ENCODE measurements around the gene NDUFS7. TPM values are rescaled to one million over a fixed set of nuclear protein-coding genes. Genes with fewer than 3 reads are reported as not detected.

Gene NDUFS7
- total RNA-seq, 2 donors from 2014 or later = 234 to 326 TPM

GRCh38 chr19:1428738-1429391 is 45.2 kb downstream of the NDUFS7 start:
- peak overlapping the region; percentile 46 to 59 for H3K27ac ChIP-seq
- peaks cover 0 to 14% of the 10 kb centered on the region in 2 donors for H3K4me1 ChIP-seq
- H3K27me3 ChIP-seq = no peaks in the 10 kb centered on the region
- H3K36me3 ChIP-seq = peaks cover 83% of the 10 kb centered on the region
- no peak for DNase-seq (ENCODE audit: low spot score)
- no peak overlapping the region for H3K4me3 ChIP-seq
- no peaks in the 10 kb centered on the region for H3K9me3 ChIP-seq
- TF ChIP-seq, protein P1, sequence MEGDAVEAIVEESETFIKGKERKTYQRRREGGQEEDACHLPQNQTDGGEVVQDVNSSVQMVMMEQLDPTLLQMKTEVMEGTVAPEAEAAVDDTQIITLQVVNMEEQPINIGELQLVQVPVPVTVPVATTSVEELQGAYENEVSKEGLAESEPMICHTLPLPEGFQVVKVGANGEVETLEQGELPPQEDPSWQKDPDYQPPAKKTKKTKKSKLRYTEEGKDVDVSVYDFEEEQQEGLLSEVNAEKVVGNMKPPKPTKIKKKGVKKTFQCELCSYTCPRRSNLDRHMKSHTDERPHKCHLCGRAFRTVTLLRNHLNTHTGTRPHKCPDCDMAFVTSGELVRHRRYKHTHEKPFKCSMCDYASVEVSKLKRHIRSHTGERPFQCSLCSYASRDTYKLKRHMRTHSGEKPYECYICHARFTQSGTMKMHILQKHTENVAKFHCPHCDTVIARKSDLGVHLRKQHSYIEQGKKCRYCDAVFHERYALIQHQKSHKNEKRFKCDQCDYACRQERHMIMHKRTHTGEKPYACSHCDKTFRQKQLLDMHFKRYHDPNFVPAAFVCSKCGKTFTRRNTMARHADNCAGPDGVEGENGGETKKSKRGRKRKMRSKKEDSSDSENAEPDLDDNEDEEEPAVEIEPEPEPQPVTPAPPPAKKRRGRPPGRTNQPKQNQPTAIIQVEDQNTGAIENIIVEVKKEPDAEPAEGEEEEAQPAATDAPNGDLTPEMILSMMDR (IDR thresholded peaks at IDR 0.05) = no peak

- Histone ChIP-seq H3K36me3 (peaks cover 86% of the 10 kb centered on the region), H3K27ac (peak overlapping the region; percentile 46 to 59), H3K27me3 (no peaks in the 10 kb centered on the region), H3K9me3 (no peaks in the 10 kb centered on the region), H3K4me3 (no peak overlapping the region), H3K4me1 (peaks cover 0 to 14% of the 10 kb centered on the region in 2 donors)
- DNase-seq (ENCODE audit: low spot score) = no peak
- TF ChIP-seq, protein P1 (IDR thresholded peaks at IDR 0.05) = no peak
Observed at GRCh38 chr19:1429750-1430149, 46.0 kb downstream of the NDUFS7 start.

GRCh38 chr19:1430246-1430645 is 46.5 kb downstream of the NDUFS7 start:
- Histone ChIP-seq H3K36me3 (peaks cover 82% of the 10 kb centered on the region), H3K27ac (peak overlapping the region in 1 of 2 donors; percentile 59), H3K27me3 (no peaks in the 10 kb centered on the region), H3K4me3 (no peak overlapping the region), H3K4me1 (peaks cover 0 to 14% of the 10 kb centered on the region in 2 donors), H3K9me3 (no peaks in the 10 kb centered on the region)
- TF ChIP-seq, protein P1 (IDR thresholded peaks at IDR 0.05) = no peak
- no peak for DNase-seq (ENCODE audit: low spot score)

GRCh38 chr19:1431759-1432506 is 48.2 kb downstream of the NDUFS7 start:
- TF ChIP-seq, protein P1 (IDR thresholded peaks at IDR 0.05) = no peak
- Histone ChIP-seq H3K4me1 (peaks cover 0 to 14% of the 10 kb centered on the region in 2 donors), H3K27ac (no peak overlapping the region), H3K27me3 (no peaks in the 10 kb centered on the region), H3K4me3 (no peak overlapping the region), H3K36me3 (peaks cover 65% of the 10 kb centered on the region), H3K9me3 (no peaks in the 10 kb centered on the region)
- DNase-seq (ENCODE audit: low spot score) = no peak

DNA sequence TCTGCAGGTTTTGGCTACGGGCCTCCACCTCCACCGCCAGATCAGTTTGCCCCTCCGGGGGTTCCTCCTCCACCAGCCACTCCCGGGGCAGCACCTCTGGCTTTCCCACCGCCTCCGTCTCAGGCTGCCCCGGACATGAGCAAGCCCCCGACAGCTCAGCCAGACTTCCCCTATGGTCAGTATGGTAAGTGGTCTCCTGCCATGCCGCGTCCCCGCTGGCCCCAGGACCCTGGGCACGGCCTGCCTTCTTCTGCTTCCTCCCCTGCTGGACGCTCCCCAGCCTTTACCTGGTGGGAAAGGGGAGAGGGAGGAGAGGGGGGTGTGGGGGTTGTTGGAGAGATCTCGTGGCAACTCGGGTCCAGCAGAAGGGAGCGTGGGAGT is 48.8 kb downstream of the NDUFS7 start:
- Histone ChIP-seq H3K4me3 (no peak overlapping the region), H3K9me3 (no peaks in the 10 kb centered on the region), H3K27me3 (no peaks in the 10 kb centered on the region), H3K27ac (no peak overlapping the region), H3K36me3 (peaks cover 63% of the 10 kb centered on the region), H3K4me1 (peaks cover 0 to 14% of the 10 kb centered on the region in 2 donors)
- TF ChIP-seq, protein P1 (IDR thresholded peaks at IDR 0.05) = no peak
- DNase-seq (ENCODE audit: low spot score) = no peak

Measured in right atrium auricular region (tissue), 2 donors.